HepG2 (cell line): Measurements from ENCODE around the gene FGF2.

Source experiments
- CCDC6 ChIP-seq: sonication (generic); formaldehyde crosslinking; IDR thresholded peaks from 2 replicates; pipeline ENCODE4 v1.8.1; 2022; ENCODE audit warnings: mild to moderate bottlenecking, missing genetic modification reagents, moderate library complexity
- CREM ChIP-seq, 2 experiments: sonication (generic) in 1 of 2; formaldehyde crosslinking in 1 of 2; IDR thresholded peaks; 2 replicates each; pipeline versions ENCODE4 v1.4.0 to v1.6.1; 2016 to 2020; ENCODE audit warnings: antibody characterized with exemption in 1 of 2, mild to moderate bottlenecking in 1 of 2, missing genetic modification reagents in 1 of 2
- PHF8 ChIP-seq: sonication (generic); formaldehyde crosslinking; IDR thresholded peaks from 2 replicates; pipeline ENCODE4 v1.5.0; 2020; ENCODE audit warnings: missing genetic modification reagents
- POLR2A ChIP-seq, 2 experiments: IDR thresholded peaks; 2 replicates each; pipeline ENCODE4 v1.6.1; 2011; ENCODE audit warnings: low read depth in 2 of 2, low read length in 2 of 2, mild to moderate bottlenecking in 1 of 2, moderate library complexity in 1 of 2; ENCODE audit not compliant: insufficient read depth in 1 of 2
- POLR2AphosphoS5 ChIP-seq: IDR thresholded peaks from 2 replicates; pipeline ENCODE4 v1.6.1; 2012; ENCODE audit warnings: low read depth, low read length
- YY1 ChIP-seq: IDR thresholded peaks from 2 replicates; pipeline ENCODE4 v1.6.1; 2011; ENCODE audit warnings: low read length, low read depth, moderate library complexity, mild to moderate bottlenecking; ENCODE audit not compliant: insufficient read depth, insufficient replicate concordance
- ZNF570 ChIP-seq: sonication (generic); formaldehyde crosslinking; IDR thresholded peaks from 2 replicates; pipeline ENCODE4 v1.4.0; 2020; ENCODE audit warnings: mild to moderate bottlenecking, missing genetic modification reagents, borderline replicate concordance
- ZNF678 ChIP-seq: sonication (generic); formaldehyde crosslinking; IDR thresholded peaks from 2 replicates; pipeline ENCODE4 v1.4.0; 2020; ENCODE audit warnings: mild to moderate bottlenecking, missing genetic modification reagents
- ZNF839 ChIP-seq: sonication (generic); formaldehyde crosslinking; IDR thresholded peaks from 2 replicates; pipeline ENCODE4 v1.4.0; 2020; ENCODE audit warnings: missing genetic modification reagents, mild to moderate bottlenecking, borderline replicate concordance
- TF ChIP-seq, protein P1 (sequence below): IDR thresholded peaks from 2 replicates; pipeline ENCODE4 v1.6.1; 2016
- TF ChIP-seq, protein P2 (sequence below): sonication (generic); formaldehyde crosslinking; IDR thresholded peaks from 2 replicates; pipeline ENCODE4 v1.4.0; 2020; ENCODE audit warnings: missing genetic modification reagents
- TF ChIP-seq, protein P3 (sequence below): sonication (generic); formaldehyde crosslinking; IDR thresholded peaks from 2 replicates; pipeline ENCODE4 v1.5.0; 2020; ENCODE audit warnings: mild to moderate bottlenecking, missing genetic modification reagents, moderate library complexity

DNA sequence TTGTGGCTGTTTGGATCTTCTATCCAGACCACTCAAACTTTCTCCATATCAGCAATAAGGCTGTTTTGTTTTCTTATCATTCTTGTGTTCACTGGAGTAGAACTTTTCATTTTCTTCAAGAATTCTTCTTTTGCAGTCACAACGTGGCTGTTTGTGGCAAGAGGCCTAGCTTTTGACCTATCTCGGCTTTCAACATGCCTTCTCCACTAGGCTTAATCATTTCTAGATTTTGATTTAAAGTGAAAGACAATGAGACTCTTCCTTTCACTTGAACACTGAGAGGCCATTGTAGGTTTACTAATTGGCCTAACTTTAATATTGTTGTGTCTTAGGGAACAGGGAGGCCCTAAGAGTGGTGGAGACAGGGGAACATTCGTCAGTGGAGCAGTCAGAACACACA is 19.1 kb downstream of the FGF2 start:
- TF ChIP-seq, protein P1, sequence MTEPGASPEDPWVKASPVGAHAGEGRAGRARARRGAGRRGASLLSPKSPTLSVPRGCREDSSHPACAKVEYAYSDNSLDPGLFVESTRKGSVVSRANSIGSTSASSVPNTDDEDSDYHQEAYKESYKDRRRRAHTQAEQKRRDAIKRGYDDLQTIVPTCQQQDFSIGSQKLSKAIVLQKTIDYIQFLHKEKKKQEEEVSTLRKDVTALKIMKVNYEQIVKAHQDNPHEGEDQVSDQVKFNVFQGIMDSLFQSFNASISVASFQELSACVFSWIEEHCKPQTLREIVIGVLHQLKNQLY (CRISPR knock-in tag) = no peak
- TF ChIP-seq ZNF678 (CRISPR knock-in tag) = no peak
- no peak for TF ChIP-seq CREM (IDR thresholded peaks at IDR 0.05)
- no peak for TF ChIP-seq CREM (CRISPR knock-in tag; IDR thresholded peaks at IDR 0.05)
- no peak for TF ChIP-seq POLR2A (IDR thresholded peaks at IDR 0.05; ENCODE audit: insufficient read depth in 1 of 2, low read depth in 2 of 2, low read length in 2 of 2)
- TF ChIP-seq POLR2AphosphoS5 = no peak
- TF ChIP-seq, protein P2, sequence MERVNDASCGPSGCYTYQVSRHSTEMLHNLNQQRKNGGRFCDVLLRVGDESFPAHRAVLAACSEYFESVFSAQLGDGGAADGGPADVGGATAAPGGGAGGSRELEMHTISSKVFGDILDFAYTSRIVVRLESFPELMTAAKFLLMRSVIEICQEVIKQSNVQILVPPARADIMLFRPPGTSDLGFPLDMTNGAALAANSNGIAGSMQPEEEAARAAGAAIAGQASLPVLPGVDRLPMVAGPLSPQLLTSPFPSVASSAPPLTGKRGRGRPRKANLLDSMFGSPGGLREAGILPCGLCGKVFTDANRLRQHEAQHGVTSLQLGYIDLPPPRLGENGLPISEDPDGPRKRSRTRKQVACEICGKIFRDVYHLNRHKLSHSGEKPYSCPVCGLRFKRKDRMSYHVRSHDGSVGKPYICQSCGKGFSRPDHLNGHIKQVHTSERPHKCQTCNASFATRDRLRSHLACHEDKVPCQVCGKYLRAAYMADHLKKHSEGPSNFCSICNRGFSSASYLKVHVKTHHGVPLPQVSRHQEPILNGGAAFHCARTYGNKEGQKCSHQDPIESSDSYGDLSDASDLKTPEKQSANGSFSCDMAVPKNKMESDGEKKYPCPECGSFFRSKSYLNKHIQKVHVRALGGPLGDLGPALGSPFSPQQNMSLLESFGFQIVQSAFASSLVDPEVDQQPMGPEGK (CRISPR knock-in tag) = no peak
- no peak for TF ChIP-seq ZNF570 (CRISPR knock-in tag)
- TF ChIP-seq PHF8 (CRISPR knock-in tag) = no peak
- no peak for TF ChIP-seq CCDC6
- no peak for TF ChIP-seq YY1
- TF ChIP-seq, protein P3, sequence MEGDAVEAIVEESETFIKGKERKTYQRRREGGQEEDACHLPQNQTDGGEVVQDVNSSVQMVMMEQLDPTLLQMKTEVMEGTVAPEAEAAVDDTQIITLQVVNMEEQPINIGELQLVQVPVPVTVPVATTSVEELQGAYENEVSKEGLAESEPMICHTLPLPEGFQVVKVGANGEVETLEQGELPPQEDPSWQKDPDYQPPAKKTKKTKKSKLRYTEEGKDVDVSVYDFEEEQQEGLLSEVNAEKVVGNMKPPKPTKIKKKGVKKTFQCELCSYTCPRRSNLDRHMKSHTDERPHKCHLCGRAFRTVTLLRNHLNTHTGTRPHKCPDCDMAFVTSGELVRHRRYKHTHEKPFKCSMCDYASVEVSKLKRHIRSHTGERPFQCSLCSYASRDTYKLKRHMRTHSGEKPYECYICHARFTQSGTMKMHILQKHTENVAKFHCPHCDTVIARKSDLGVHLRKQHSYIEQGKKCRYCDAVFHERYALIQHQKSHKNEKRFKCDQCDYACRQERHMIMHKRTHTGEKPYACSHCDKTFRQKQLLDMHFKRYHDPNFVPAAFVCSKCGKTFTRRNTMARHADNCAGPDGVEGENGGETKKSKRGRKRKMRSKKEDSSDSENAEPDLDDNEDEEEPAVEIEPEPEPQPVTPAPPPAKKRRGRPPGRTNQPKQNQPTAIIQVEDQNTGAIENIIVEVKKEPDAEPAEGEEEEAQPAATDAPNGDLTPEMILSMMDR = no peak
- TF ChIP-seq ZNF839 (CRISPR knock-in tag) = no peak
